CD1c-positive myeloid dendritic cell (primary cell): ENCODE results near the gene CCDC33.

ENCODE experiments used
- DNase-seq: peaks from one replicate; pipeline ENCODE4 v3.0.0-alpha.2; 2016; ENCODE audit errors: extremely low spot score

The CCDC33 gene

DNA sequence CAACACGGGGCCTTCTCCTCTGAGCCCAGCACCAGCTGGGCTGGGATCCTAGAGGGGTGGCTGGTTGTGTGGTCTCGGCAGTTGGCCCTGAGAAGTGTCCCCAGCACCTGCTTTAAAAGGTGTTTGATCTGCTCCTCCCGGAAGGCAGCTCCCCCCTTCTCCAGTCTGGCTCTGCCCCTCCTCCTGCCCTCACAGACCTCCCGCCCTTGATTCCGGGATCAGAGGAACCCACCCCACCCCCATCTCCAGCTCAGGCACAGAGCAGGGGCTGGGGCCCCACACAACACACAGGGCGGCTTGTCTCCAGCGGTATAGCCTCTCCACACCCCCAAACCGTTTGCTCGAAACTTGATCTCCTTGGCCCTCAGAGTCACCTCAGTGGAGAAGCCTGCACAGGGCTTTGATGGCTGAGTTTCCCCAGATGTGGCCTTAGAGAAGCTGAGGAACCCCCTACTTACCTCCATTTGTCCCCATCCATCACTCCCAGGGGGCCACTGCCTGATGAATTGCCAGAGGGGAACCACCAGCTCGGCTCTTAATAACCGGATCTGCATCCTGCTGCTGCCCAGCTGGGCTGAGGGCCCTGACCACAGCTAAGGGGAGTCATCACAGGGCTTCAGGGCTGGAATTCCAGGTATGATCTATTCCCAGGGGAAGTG is 27.1 kb upstream of the CCDC33 start:
- DNase-seq = no peak

DNA sequence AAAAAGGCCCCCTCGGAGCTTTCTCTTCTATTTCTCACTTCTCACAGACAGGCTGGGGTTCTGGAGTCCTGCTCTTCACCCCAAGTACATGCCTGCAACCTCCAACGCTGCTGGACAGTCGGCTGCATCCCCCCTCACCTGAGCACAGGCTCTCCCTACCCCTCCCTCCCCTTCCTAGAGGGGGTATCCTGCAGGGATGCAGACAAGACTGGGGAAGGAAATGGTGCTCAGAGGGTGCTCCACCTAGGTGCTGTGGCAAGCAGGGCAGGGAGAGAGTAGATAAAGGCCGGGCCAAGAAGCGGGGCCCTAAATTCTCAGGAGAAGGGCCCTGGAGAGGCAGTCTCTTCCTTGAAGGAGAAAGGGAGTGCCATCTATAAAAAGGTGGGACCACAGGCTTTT is 26.6 kb upstream of the CCDC33 start:
- DNase-seq = no peak

DNA sequence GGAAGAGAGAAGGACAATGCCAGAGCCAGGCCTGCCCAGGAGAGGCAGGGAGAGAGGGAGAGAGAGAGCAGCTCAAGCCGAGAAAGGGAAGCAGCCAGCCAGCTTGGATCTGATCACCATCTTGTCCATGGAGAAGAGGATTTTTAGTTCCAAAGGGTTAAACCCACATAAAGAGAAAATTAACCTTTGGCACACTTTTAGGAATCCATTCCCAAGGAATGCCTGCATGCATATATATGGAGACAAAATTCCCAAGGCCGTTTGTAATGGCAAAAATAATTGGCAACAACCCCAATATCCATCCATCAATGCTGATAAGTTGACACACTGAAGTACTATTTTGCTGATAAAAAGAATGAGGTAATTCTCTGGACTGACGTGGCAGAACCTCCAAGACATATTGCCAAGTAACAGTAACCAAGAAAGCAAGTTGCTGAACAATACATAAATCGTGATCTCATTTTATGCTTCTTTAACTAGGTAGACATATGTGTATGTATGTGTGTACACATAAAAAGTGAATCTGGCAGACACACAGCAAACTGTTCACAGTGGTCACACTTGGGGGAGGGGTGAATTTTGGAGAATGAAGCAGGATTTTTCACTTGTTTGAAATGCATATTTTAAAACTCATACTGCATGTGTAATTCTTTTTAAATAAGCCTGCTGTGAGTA is 26.0 kb upstream of the CCDC33 start:
- no peak for DNase-seq

DNA sequence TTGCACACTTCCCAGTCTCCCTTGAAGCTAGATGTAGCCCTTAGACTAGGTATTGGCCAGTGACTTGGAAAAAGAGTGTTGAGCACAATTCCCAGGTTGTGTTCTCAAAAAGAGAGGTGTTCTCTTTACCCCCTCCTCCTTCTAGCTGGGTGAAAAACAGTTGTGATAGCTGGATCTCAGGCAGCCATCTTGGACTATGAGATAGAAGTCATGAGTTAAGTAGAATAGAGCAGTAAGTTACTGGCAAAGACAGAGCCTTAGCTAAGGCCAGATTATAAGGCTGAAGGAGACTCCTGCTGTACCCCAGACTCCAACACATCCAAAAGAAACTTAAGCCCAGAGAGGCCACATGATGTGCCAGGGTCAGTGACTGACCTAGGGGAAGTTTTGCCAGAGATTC is 25.4 kb upstream of the CCDC33 start:
- DNase-seq = no peak

DNA sequence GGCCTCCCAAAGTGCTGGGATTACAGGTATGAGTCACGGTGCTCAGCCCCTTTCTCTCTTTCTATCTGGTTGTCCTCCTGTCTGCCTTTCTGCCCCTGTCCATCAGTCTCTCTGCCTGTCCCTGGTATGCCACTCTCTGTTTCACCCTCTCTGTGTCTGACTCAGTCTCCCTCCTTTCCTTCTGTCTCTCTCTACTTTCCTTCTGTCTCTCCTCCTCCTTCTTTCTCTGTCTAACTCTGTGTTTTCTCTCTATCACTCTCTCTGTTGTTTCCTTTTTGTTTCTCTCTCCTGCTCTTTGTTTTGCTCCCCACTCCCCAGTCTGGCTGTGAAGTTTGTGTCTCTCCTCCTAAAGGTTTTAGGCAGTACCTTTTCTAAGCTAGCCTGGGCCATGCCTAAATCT is 24.5 kb upstream of the CCDC33 start:
- DNase-seq = no peak

DNA sequence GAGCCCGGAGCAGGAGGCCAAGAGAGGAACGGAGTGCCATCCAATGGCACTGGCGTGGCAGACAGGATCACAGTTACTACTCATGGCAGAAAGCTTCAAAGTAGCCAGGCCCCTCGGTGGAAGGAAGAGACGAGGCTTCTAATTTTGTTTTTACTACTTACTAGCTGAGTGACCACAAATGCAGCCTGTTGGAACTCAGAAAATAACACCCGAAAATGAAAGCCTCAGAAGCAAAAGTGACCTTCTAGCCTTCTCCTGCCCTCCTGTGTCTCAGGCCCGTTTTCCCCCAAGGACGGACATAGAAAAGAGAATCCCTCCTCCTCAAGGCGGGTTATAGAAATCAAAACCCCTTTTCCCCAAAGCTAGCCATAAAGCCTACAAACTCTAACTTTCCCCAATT is 23.6 kb upstream of the CCDC33 start:
- no peak for DNase-seq

DNA sequence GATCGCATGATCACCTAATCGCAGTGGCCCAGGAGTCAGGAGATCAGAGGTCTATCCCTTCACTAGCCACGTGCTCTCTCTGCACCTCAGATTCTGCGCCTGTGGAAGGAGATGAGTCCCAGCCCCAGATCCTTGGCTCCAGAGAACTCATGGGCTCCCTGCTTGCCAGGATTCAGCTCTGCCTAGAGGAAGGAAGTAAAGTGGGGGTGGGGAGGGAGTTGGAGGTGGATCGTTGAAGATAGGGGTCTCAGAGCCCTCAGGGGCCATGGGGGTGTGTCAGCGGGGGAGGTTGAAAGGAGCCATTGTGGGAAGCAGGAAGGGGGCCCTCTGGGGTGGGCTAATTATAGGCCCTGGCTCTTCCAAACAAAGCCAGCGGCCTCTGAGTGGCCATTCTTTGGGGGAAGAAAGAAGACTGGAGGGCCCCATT is 22.3 kb upstream of the CCDC33 start:
- DNase-seq = no peak

DNA sequence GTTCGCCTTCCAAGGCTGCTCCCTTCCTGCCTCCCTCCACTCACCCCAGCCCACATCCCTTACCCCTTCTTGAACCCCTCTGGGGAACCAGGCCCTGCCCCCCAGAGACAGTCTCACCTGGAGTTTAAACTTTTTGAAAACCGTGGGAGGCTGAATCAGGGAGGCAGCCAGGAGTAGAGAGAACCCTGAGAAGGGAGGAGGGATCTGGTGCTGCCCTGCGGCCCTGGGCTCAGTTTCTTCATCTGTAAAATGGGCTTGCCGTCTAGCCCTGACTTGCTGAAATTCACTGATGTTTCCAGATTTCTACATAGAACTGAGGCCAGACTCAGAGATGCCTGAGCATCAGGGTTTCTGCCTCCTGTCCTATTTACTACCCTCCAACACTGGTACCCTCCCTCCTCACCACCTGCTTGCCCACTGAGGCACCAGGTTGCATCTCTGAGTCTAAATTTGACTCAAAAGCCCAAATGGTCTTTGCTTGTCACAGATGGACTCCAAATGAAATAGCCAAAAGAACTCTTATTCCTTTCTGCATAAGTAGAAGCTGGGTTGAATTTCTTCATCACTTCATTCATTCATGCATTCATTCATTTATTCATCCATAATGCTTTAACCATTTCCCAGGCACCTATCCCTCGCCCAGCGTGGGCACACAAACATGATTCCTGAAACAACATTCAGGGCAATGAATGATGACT is 21.7 kb upstream of the CCDC33 start:
- no peak for DNase-seq

DNA sequence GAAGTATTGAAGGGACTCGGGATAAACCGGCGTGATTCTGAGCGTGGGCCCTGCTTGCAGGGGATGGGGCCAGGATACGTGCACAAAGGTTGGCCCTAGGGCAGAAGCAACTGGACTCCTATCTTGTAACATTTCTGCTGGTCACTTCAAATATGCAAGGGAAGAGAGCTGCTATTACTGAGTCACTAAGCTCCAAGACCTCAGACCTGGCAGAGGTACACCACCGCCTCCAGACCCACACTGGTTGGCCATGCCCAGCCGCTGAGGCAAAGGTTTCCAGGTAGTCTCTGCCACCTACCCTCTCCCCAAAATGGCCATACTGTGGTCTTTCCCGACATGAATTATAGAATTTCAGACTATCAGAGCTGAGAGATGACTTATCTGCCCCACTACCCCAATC is 20.2 kb upstream of the CCDC33 start:
- DNase-seq = no peak

DNA sequence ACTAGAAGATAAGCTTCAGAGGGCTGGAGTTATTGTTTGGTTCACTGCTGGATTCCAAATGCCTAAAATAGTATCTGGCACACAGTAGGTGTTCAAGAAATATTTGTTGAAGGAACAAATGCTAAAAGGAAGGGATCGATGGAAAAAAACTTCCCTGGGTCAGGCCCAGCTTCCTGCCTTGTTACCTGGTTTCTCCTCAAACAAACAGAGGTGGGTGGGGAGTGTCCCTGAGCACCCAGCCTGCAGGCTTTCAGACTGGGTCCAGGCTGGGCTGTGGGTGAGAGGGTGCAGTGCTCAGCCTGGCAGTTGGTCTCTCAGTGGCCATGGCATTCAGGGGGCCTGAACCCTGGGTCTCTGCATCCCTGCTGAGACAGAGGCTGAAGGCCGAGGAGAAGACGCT is 19.2 kb upstream of the CCDC33 start:
- no peak for DNase-seq

DNA sequence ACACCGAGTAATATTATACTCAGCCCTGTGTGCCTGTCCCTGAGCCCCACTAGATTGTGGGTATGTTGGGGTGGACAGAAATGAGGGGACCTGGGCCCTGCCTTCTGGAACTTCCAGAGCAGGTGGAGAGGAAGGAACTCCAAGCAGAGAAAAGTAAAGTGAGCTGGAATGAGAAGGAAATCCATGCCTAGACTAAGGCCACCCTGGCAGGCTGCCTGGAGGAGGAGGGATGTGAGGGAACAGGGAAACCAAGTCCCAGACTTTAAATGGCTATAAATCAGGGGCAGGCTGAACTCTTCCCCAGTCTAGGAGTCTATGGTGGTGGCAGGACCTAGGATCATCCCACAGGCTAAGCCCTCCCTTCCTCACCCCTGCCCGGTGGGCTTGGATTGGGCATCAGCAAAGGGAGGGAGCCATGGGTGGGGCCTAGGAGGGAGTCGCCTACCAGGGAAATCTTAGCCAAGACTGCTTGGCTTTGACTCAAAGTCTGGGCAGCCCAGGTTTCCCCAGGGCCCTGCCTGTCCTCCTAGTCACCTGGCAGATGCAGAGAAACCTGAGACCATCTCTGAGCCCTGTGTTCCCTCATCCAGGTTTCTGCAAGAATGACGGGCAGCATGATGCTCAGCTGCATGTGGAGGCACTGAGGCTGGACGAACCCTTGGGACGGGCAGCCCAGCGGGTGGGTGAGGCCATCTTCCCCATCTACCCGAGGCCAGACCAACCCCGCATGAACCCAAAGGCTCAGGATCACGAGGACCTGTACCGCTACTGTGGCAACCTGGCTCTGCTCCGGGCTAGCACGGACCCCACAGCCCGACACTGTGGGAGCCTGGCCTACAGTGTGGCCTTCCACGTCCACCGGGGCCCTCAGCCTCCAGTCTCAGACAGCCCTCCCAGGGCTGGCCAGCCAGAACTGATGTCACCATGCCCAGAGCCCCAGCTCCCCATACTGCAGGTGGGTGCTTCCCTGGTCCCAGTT is 17.9 kb upstream of the CCDC33 start:
- no peak for DNase-seq

DNA sequence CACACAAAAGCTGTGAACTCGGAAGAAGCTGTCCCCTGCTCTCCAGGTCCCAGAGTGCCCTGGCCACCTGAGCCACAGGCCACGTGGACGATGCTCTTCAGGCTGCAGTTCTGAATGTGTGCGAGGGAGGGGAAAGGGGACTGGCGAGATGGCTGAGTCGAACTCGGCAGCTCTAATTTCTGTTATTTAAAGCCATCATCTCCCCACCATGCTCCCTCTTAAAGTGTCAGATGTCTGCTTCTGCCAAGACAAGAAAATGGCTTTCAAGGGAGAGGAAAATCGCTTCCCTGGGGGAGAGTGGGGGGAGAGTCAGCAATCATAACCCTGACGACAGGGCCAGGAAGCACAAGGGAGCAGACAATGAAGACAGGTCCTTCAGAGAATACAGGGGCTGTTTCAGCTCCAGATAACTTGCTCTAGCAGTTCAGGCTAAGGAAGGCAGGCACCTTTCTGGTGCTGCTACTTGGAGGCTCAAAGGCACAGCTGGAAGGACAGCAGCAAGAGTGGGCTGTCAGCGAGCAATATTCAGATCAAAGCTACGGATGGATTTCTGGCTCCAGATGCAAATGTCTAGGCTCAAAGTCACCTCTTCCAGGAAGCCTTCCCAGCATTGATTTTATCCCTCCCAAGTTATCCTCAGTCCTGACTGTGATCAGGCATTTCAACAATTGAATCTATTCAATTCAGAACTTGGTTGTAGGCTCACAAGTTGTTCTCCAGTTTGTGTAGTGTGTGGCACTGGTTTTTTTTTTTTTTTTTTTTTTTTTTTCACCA is 15.5 kb upstream of the CCDC33 start:
- DNase-seq = no peak

DNA sequence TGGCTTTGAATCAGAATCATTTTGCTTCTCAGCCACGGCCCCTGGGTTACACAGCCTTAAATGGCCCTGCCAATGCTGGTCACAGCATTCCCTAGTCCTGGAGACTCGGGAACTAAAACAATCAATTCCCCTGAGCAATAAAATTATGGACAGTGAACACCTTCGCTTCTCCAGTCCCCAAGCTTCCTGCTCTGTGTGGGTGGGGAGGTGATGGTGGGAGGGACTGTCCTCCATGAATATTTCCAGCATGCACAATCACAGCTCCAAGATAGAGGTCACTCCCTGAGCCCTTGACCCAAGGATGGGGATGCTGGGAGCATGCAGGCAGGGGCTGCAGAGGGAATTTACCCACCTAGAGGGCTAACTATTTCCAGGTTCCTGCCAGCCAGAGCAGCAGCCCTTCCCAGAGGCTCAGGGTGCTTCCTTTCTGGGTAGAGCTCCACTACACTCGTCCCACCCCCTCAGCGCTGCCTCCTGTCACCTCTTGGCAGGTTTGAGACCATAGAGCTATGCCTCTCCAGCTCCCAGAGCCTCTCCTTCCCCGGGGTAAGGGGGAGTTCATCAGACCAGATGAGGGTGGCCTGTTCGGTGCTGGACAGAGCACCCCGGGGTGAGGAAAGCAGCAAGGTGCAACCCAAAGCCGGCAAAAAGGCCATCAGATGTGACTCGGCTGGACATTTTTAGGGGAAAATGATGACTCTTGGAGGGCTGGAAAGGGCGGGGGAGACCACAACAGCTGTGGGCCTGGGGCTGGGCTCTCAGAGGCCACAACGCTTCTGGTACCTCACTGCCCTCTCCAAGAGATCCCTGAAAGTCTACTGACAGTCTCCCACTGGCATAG is 14.5 kb upstream of the CCDC33 start:
- DNase-seq = no peak

DNA sequence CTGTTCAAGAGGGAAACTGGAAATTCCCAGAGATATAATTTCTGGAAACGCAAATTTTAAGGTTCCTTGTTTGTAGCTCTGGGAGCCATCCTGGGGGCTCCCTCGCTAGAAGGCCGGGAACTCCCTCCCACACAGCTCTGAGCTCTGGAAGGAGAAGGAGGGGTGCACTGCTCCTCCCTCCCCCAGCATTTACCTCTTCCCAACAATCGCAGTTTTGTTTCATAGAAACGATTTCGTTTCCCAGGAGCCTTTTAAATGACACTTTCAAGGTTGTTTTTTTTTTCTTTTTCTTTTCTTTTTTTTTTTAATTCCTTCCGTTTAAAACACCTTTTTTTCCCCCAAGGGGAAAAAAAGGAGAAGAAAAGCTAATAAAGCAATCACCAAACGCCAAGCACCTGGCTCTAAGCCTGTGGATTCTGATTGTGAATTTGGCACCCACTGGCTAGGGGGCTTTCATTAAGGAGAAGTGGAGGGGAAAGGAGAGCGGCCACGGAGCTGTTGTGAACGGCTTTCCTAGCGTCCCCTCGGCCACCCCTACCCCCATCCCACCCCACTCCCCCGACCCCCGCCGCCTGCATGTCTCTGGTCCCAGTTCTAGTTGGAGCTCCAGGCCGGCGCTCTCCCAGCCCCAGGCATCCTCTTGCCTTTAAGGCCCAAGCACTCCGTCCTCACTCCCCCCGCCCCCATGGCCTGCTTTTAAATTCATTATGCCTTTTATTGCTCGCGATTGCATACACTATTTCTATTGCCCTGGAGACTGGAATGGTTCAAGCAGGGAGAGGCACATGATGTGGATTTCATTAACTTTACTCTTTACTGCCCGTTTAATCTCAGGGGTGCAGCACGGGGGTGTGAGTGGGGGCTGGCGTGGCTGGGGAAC is 13.6 kb upstream of the CCDC33 start:
- no peak for DNase-seq

DNA sequence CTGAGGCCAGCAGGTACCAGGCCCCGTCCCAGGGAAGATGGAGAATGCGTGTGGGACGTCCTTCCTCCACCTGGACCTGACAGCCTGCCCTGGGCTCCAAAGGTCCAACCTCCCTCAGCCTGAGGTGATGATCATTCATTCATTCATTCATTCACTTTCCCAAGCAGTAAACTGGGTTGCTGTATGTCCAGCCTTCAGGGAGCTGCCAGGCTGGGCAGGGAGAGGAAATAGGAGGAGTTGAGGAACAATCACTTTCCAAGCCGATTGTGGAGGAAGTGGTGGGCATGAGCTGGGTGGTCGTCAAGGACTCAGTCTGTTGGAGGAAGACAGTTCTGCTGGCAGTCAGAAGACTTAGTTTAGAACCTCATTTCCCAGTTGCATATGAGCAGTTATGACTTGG is 10.2 kb upstream of the CCDC33 start:
- no peak for DNase-seq

DNA sequence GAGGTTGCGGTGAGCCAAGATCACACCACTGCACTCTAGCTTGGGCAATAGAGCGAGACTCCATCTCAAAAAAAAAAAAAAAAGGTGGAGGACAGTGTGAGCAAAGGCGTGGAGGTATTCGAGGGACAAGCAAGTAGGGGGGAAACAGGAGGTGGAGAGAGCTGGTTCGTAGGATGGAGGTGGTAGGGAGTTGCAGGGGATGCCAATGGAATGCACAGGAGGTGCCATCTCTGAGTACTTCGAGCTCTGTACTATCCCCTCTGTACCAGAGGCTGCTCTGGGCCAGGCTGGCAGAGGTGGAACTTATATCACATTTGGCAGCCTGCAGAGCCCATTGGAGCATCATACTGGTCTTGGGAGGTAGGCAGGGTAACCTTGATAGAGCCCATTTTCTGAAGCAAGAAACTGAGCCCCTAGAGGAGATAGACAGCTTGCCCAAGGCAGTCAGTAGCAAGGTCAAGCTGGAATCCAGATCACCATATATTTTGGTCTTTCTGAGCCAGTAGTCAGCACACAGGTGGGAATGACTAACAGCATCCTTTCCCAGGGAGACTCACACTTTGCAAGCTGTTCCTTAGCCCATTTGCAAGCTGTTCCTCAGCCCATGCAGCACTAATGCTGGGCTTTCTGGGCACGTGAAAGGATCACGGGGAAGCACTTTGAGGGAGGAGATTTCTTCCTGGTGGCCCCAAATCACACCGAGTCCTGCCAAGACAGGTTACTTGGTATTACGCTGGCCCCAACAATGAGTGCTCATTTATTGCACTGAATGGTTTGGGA is 9.2 kb upstream of the CCDC33 start:
- DNase-seq = no peak

DNA sequence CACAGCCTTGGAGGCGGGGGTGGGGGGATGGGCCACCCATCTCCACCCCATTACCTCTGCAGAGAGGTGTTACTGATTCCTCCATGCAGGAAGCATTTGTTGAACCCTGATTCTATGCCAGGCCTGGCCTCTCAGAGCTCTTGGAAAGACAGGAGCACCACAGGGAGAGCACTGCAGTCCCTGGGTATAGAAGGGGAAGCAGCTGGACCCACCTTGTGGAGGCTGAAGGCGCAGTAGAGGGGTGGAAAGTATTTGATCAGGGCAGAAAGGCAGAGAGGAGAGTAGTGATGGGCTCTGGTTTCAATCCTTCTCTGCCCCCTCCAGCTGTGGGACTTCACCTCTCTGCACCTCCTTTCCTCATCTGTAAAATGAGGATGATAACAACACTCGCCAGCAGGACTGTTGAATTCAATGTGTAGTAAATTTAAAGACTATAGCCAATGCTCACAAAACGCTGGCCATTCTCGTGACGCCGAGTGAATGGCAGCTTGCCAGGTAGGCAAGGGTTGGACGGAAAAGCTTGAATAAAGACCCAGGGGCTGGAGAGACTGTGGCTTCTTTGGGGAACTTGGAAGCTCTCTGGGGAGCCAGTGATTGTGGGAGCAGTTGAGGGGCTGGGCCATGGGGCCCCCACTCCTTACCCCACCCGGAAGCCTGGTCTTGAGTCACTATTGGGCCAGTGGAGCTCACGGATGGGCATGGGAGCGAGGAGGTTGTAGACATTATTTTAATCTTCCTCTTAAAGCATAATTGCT is 8.0 kb upstream of the CCDC33 start:
- no peak for DNase-seq

DNA sequence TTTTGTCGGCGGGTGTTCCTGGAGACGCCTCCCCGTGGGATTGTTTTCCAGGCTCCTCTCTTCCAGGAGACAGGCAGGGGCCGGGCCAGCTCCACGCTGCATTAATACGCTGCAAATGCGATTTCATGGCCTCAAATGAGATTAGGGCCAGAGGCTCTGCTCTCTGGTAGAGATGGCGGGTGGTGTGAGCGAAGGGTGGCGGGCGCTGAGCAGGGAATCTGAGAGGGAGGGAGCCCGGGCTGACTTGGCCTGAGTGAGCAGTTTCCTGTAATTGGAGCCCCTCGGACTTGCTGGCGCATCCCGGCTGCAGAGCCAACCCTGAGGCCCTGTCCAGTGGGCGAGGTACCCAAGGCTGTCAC is 7.4 kb upstream of the CCDC33 start:
- no peak for DNase-seq
